Transverse colon (tissue), 4 donors: Measurements from ENCODE around the gene EMX1. TPM values are rescaled to one million over a fixed set of nuclear protein-coding genes. Genes with fewer than 3 reads are reported as not detected.

Experiments used
- DNase-seq: peaks from one replicate; pipeline ENCODE4 v3.0.0-alpha.2; 2019
- H3K27ac ChIP-seq, 4 donors: fragments of 200-600 bp; sonication (generic); 2 replicates each; pipeline ENCODE4 v1.5.1; 2016 to 2018; ENCODE audit warnings: inconsistent platforms in 4 of 4
- H3K27me3 ChIP-seq: fragments of 200-600 bp; sonication (generic); 2 replicates; pipeline ENCODE4 v1.5.1; 2017; ENCODE audit warnings: inconsistent platforms
- H3K36me3 ChIP-seq, 4 donors: fragments of 200-600 bp; sonication (generic); 2 replicates each; pipeline ENCODE4 v1.5.1; 2017 to 2019; ENCODE audit warnings: inconsistent platforms in 4 of 4
- H3K4me1 ChIP-seq, 4 donors: fragments of 200-600 bp; sonication (generic); 2 replicates each; pipeline ENCODE4 v1.5.1; 2017 to 2020; ENCODE audit warnings: inconsistent platforms in 4 of 4
- H3K4me3 ChIP-seq, 4 donors: fragments of 200-600 bp; sonication (generic); 1 replicate in 1 of 4; 2 replicates in 3 of 4; pipeline versions ENCODE4 v1.5.1 to v1.6.1; 2017 to 2019; ENCODE audit warnings: inconsistent platforms in 4 of 4
- H3K9me3 ChIP-seq, 2 donors: fragments of 200-600 bp; sonication (generic); 2 replicates each; pipeline ENCODE4 v1.5.1; 2017 to 2019; ENCODE audit warnings: inconsistent platforms in 2 of 2
- CTCF ChIP-seq, 5 experiments: fragments of 200-600 bp in 3 of 5; fragments of 450-650 bp in 2 of 5; sonication (generic) in 3 of 5; IDR thresholded peaks; 1 replicate in 2 of 5; 2 replicates in 3 of 5; pipeline ENCODE4 v1.5.1; 2016 to 2017; ENCODE audit warnings: antibody characterized with exemption in 5 of 5, inconsistent platforms in 3 of 5, mild to moderate bottlenecking in 2 of 5, moderate library complexity in 1 of 5
- EP300 ChIP-seq: sonication (generic); formaldehyde crosslinking; IDR thresholded peaks from one replicate; pipeline ENCODE4 v1.6.1; 2017; ENCODE audit warnings: antibody characterized with exemption, low read depth
- POLR2A ChIP-seq: fragments of 450-650 bp; IDR thresholded peaks from one replicate; pipeline ENCODE4 v1.6.1; 2016; ENCODE audit warnings: antibody characterized with exemption, mild to moderate bottlenecking, moderate library complexity
- POLR2AphosphoS5 ChIP-seq, 3 donors: sonication (generic); formaldehyde crosslinking; IDR thresholded peaks; one replicate each; pipeline ENCODE4 v1.6.1; 2016; ENCODE audit warnings: antibody characterized with exemption in 3 of 3
- WGBS, 2 donors: methylation state at CpG; one replicate each; pipeline ENCODE4 v1.1.5; 2018; ENCODE audit warnings: low coverage in 1 of 2; 5-methylcytosine and 5-hydroxymethylcytosine counted together
- in situ Hi-C, 4 donors: fragments of 200-750 bp; cut with MboI; loops; one replicate each; pipeline versions ENCODE4 v1.15.0 to v1.15.1; 2017; ENCODE audit warnings: low sequenced_read_pairs in 3 of 4, low pct_ligation_motif_present in 1 of 4, low pct_unique_long_range_greater_than_20kb in 1 of 4
- intact Hi-C: fragments of 100-400 bp; cut with DNase I; formaldehyde crosslinking; loops from one replicate; pipeline ENCODE4 v1.15.1; 2023; ENCODE audit warnings: low total_unique reads
- total RNA-seq, 4 donors: library from RNA; depleted of rRNA; stranded (reverse); fragments of >200 nt; gene quantifications; one replicate each; pipeline ENCODE4 v1.1.0, GENCODE V29; 2016

The EMX1 gene
- total RNA-seq, 4 donors from 2014 or later, result 1.5 to 2.9 (median 2.7) TPM; not detected in 1

- in situ Hi-C loops, result no loop called here
- Histone ChIP-seq H3K36me3 (no peaks in the 10 kb centered on the region), H3K9me3 (no peaks in the 10 kb centered on the region), H3K27me3 (no peaks in the 10 kb centered on the region), H3K4me1 (no peaks in the 10 kb centered on the region), H3K4me3 (no peak overlapping the region), H3K27ac (no peak overlapping the region)
- intact Hi-C loops, result no loop called here
- WGBS, 2 donors, result 92 to 100% methylated on average over 2 to 8 of the region's 8 CpGs
- TF ChIP-seq CTCF (IDR thresholded peaks at IDR 0.05), result no peak
- no peak for TF ChIP-seq POLR2AphosphoS5 (IDR thresholded peaks at IDR 0.05)
- DNase-seq, result no peak
Observed at GRCh38 chr2:72942881-72943418, 25.6 kb downstream of the EMX1 start.

GRCh38 chr2:72943540-72944395 is 26.4 kb downstream of the EMX1 start:
- H3K27me3 ChIP-seq, result no peaks in the 10 kb centered on the region
- H3K4me1 ChIP-seq, result no peaks in the 10 kb centered on the region
- H3K9me3 ChIP-seq, result no peaks in the 10 kb centered on the region
- H3K27ac ChIP-seq, result no peak overlapping the region
- TF ChIP-seq EP300, result no peak
- TF ChIP-seq POLR2A, result no peak
- no peak for TF ChIP-seq POLR2AphosphoS5 (IDR thresholded peaks at IDR 0.05)
- TF ChIP-seq CTCF (IDR thresholded peaks at IDR 0.05), result no peak
- 96% methylated on average over 6 of the region's 7 CpGs; no CpG with 5 or more reads in 1 of the 2 donors for WGBS, 2 donors
- in situ Hi-C loops, result no loop called here
- no peak for DNase-seq
- H3K4me3 ChIP-seq, result no peak overlapping the region
- no peaks in the 10 kb centered on the region for H3K36me3 ChIP-seq
- intact Hi-C loops, result no loop called here

- DNase-seq, result no peak
- Histone ChIP-seq H3K9me3 (no peaks in the 10 kb centered on the region), H3K4me1 (no peaks in the 10 kb centered on the region), H3K4me3 (no peak overlapping the region), H3K27ac (no peak overlapping the region), H3K36me3 (no peaks in the 10 kb centered on the region), H3K27me3 (no peaks in the 10 kb centered on the region)
- intact Hi-C loops (no loop called here), in situ Hi-C loops (no loop called here)
- 95% methylated on average over 16 of the region's 16 CpGs; no CpG with 5 or more reads in 1 of the 2 donors for WGBS, 2 donors
- no peak for TF ChIP-seq EP300
- TF ChIP-seq POLR2A, result no peak
- TF ChIP-seq POLR2AphosphoS5 (IDR thresholded peaks at IDR 0.05), result no peak
- TF ChIP-seq CTCF (IDR thresholded peaks at IDR 0.05), result no peak
Observed at GRCh38 chr2:72944804-72945449, 27.6 kb downstream of the EMX1 start.

GRCh38 chr2:72945450-72946019 is 28.2 kb downstream of the EMX1 start:
- in situ Hi-C loops (no loop called here), intact Hi-C loops (no loop called here)
- Histone ChIP-seq H3K4me1 (no peaks in the 10 kb centered on the region), H3K9me3 (no peaks in the 10 kb centered on the region), H3K4me3 (no peak overlapping the region), H3K27me3 (no peaks in the 10 kb centered on the region), H3K27ac (no peak overlapping the region), H3K36me3 (no peaks in the 10 kb centered on the region)
- no peak for DNase-seq
- WGBS, 2 donors, result 96% methylated on average over 9 of the region's 9 CpGs; no CpG with 5 or more reads in 1 of the 2 donors
- TF ChIP-seq POLR2AphosphoS5 (IDR thresholded peaks at IDR 0.05) (no peak), CTCF (IDR thresholded peaks at IDR 0.05) (no peak), POLR2A (no peak), EP300 (no peak)
